CD14-positive monocyte (primary cell): ENCODE data around the gene LINS1. TPM values are rescaled to one million over a fixed set of nuclear protein-coding genes. Genes with fewer than 3 reads are reported as not detected.

ENCODE experiments used
- DNase-seq, 3 donors: peaks; one replicate each; pipeline ENCODE4 v3.0.0-alpha.2; 2011 to 2022
- H2AFZ ChIP-seq: 2 replicates; pipeline ENCODE4 v1.6.0; 2012; ENCODE audit warnings: mild to moderate bottlenecking, low read depth, low read length, inconsistent platforms; ENCODE audit not compliant: insufficient read depth, poor library complexity, severe bottlenecking
- H3K27ac ChIP-seq, 2 donors: 1 replicate in 1 of 2; 2 replicates in 1 of 2; pipeline ENCODE4 v1.5.1; 2012 to 2013; ENCODE audit warnings: low read length in 2 of 2, control low read depth in 1 of 2, inconsistent platforms in 1 of 2, low read depth in 1 of 2, mild to moderate bottlenecking in 1 of 2
- H3K27me3 ChIP-seq, 2 donors: one replicate each; pipeline versions ENCODE4 v1.6.0 to v1.6.1; 2011 to 2013; ENCODE audit warnings: low read length in 2 of 2; ENCODE audit not compliant: control insufficient read depth in 2 of 2, insufficient read depth in 2 of 2
- H3K36me3 ChIP-seq, 2 donors: replicated peaks in 1 of 2; 1 replicate in 1 of 2; 2 replicates in 1 of 2; pipeline versions ENCODE4 v1.5.1 to v1.6.1; 2012 to 2013; ENCODE audit warnings: low read length in 2 of 2, control low read depth in 1 of 2, inconsistent platforms in 1 of 2, mild to moderate bottlenecking in 1 of 2; ENCODE audit not compliant: insufficient read depth in 2 of 2, control insufficient read depth in 1 of 2
- H3K4me1 ChIP-seq, 2 donors: 1 replicate in 1 of 2; 2 replicates in 1 of 2; pipeline versions ENCODE4 v1.5.1 to v1.6.1; 2012 to 2013; ENCODE audit warnings: low read length in 2 of 2, control low read depth in 1 of 2, inconsistent platforms in 1 of 2, mild to moderate bottlenecking in 1 of 2, moderate library complexity in 1 of 2; ENCODE audit not compliant: insufficient read depth in 2 of 2, control insufficient read depth in 1 of 2
- H3K4me2 ChIP-seq: replicated peaks from 2 replicates; pipeline ENCODE3; 2012; ENCODE audit warnings: low read length, moderate library complexity, mild to moderate bottlenecking; ENCODE audit not compliant: poor library complexity, severe bottlenecking; ENCODE audit errors: extremely low read depth
- H3K4me3 ChIP-seq, 3 experiments: fragments of 200-600 bp in 1 of 3; sonication (generic) in 1 of 3; replicated peaks in 1 of 3; 1 replicate in 2 of 3; 2 replicates in 1 of 3; pipeline ENCODE4 v1.5.1; 2011 to 2013; ENCODE audit warnings: low read length in 3 of 3, mild to moderate bottlenecking in 3 of 3, control low read depth in 2 of 3, low read depth in 2 of 3, inconsistent platforms in 1 of 3, moderate library complexity in 1 of 3
- H3K79me2 ChIP-seq: 2 replicates; pipeline ENCODE4 v1.6.0; 2012; ENCODE audit warnings: mild to moderate bottlenecking, control low read depth, inconsistent platforms, low read length, moderate library complexity; ENCODE audit not compliant: insufficient read depth
- H3K9ac ChIP-seq: 2 replicates; pipeline ENCODE4 v1.6.0; 2017; ENCODE audit warnings: low read length, mild to moderate bottlenecking; ENCODE audit not compliant: insufficient read depth, poor library complexity, severe bottlenecking
- H3K9me3 ChIP-seq, 2 donors: replicated peaks in 1 of 2; 1 replicate in 1 of 2; 2 replicates in 1 of 2; pipeline versions ENCODE4 v1.5.1 to v1.6.1; 2012 to 2013; ENCODE audit warnings: low read length in 2 of 2, control low read depth in 1 of 2; ENCODE audit not compliant: control insufficient read depth in 1 of 2, insufficient read depth in 1 of 2
- H4K20me1 ChIP-seq: 2 replicates; pipeline ENCODE4 v1.6.0; 2012; ENCODE audit warnings: mild to moderate bottlenecking, low read length, control low read depth, moderate library complexity; ENCODE audit not compliant: insufficient read depth
- H3K27ac Mint-ChIP-seq, 7 donors: one replicate each; pipeline ENCODE4 v1.8.0; 2020; ENCODE audit warnings: mild to moderate bottlenecking in 7 of 7, mixed read lengths in 7 of 7, moderate library complexity in 6 of 7, inconsistent platforms in 2 of 7
- H3K27me3 Mint-ChIP-seq, 3 donors: one replicate each; pipeline ENCODE4 v1.8.0; 2021 to 2022; ENCODE audit warnings: low read depth in 3 of 3, mild to moderate bottlenecking in 3 of 3, mixed read lengths in 3 of 3, moderate library complexity in 3 of 3, inconsistent platforms in 1 of 3
- H3K36me3 Mint-ChIP-seq, 2 donors: one replicate each; pipeline ENCODE4 v1.8.0; 2020; ENCODE audit warnings: mixed read lengths in 2 of 2, inconsistent platforms in 1 of 2, mild to moderate bottlenecking in 1 of 2
- H3K4me1 Mint-ChIP-seq: one replicate; pipeline ENCODE4 v1.8.0; 2020; ENCODE audit warnings: mild to moderate bottlenecking, mixed read lengths
- H3K4me3 Mint-ChIP-seq, 2 donors: one replicate each; pipeline ENCODE4 v1.8.0; 2020; ENCODE audit warnings: mild to moderate bottlenecking in 2 of 2, mixed read lengths in 2 of 2, moderate library complexity in 1 of 2
- H3K9me3 Mint-ChIP-seq, 7 donors: one replicate each; pipeline ENCODE4 v1.8.0; 2020 to 2022; ENCODE audit warnings: mixed read lengths in 7 of 7, mild to moderate bottlenecking in 6 of 7, moderate library complexity in 6 of 7, inconsistent platforms in 2 of 7
- CTCF ChIP-seq: fragments of 200-600 bp; IDR thresholded peaks from one replicate; pipeline ENCODE4 v1.8.0; 2022; ENCODE audit warnings: antibody characterized with exemption, mild to moderate bottlenecking
- WGBS: methylation state at CpG from one replicate; pipeline ENCODE4 v1.1.5; 2013; ENCODE audit warnings: missing lambda C conversion rate; ENCODE audit not compliant: insufficient coverage; 5-methylcytosine and 5-hydroxymethylcytosine counted together
- intact Hi-C, 2 donors: fragments of 100-400 bp; cut with micrococcal nuclease; formaldehyde crosslinking; loops; one replicate each; pipeline versions ENCODE4 v1.15.0 to v1.15.1; 2023
- polyA plus RNA-seq, 3 donors: library from polyadenylated mRNA; depleted of rRNA in 1 of 3; unstranded in 2 of 3; stranded (reverse) in 1 of 3; fragments of 300-500 nt in 2 of 3; fragments of >200 nt in 1 of 3; fragmentation: Illumina TruSeq in 2 of 3; gene quantifications; 1 replicate in 2 of 3; 2 replicates in 1 of 3; pipeline ENCODE4 v1.2.3, GENCODE V29; 2012 to 2021

LINS1 gene
- polyA plus RNA-seq, 3 donors = 4.2 to 8.8 (median 7.6) TPM

- WGBS = no CpG with 5 or more reads among the region's 3 CpGs
- H3K27ac ChIP-seq = no peak overlapping the region
- Mint-ChIP-seq H3K4me1 (peaks cover 18% of the 10 kb centered on the region), H3K27me3 (peaks cover 0 to 1% (median 0%) of the 10 kb centered on the region in 3 donors), H3K9me3 (peaks cover 0 to 3% (median 0%) of the 10 kb centered on the region in 7 donors), H3K4me3 (no peak overlapping the region), H3K36me3 (peaks cover 8 to 16% of the 10 kb centered on the region in 2 donors), H3K27ac (peak overlapping the region in 3 of 7 donors; percentile 35 to 83 (median 57))
- no peak for TF ChIP-seq CTCF
- H3K79me2 ChIP-seq = peaks cover 92% of the 10 kb centered on the region
- H3K4me1 ChIP-seq = peaks cover 18 to 23% of the 10 kb centered on the region in 2 donors
- H2AFZ ChIP-seq = no peak overlapping the region
- peaks cover 0 to 5% of the 10 kb centered on the region in 2 donors for H3K36me3 ChIP-seq
- H3K9me3 ChIP-seq = no peaks in the 10 kb centered on the region
- no peaks in the 10 kb centered on the region for H3K27me3 ChIP-seq
- peaks cover 36% of the 10 kb centered on the region for H4K20me1 ChIP-seq
- no peak for DNase-seq
- no peak overlapping the region for H3K4me3 ChIP-seq
- no peak overlapping the region for H3K4me2 ChIP-seq
- no peak overlapping the region for H3K9ac ChIP-seq
- intact Hi-C loops = no loop called here
Measured at GRCh38 chr15:100597862-100598261, 4.1 kb downstream of the LINS1 start.

- Histone ChIP-seq H3K27ac (no peak overlapping the region), H3K79me2 (peaks cover 98% of the 10 kb centered on the region), H3K36me3 (peaks cover 0 to 11% of the 10 kb centered on the region in 2 donors), H3K4me1 (peaks cover 18 to 21% of the 10 kb centered on the region in 2 donors), H2AFZ (no peak overlapping the region), H3K9me3 (no peaks in the 10 kb centered on the region), H3K4me3 (no peak overlapping the region), H4K20me1 (peaks cover 36% of the 10 kb centered on the region), H3K4me2 (no peak overlapping the region), H3K9ac (no peak overlapping the region), H3K27me3 (no peaks in the 10 kb centered on the region)
- Mint-ChIP-seq H3K36me3 (peaks cover 8 to 19% of the 10 kb centered on the region in 2 donors), H3K9me3 (peaks cover 0 to 4% (median 2%) of the 10 kb centered on the region in 7 donors), H3K27ac (peak overlapping the region in 2 of 7 donors; percentile 2 to 20), H3K27me3 (no peaks in the 10 kb centered on the region), H3K4me3 (no peak overlapping the region), H3K4me1 (peaks cover 17% of the 10 kb centered on the region)
- peak in 1 of 3 donors; percentile 12 for DNase-seq
- 67% methylated on average over 6 of the region's 7 CpGs for WGBS
- TF ChIP-seq CTCF = no peak
- intact Hi-C loops = no loop called here
Measured at GRCh38 chr15:100596792-100597191, 5.2 kb downstream of the LINS1 start.
